GM12892 (cell line): ENCODE data around the gene DNAJC10. TPM values are rescaled to one million over a fixed set of nuclear protein-coding genes. Genes with fewer than 3 reads are reported as not detected.
"Not testable (repeated sequence)": the region's sequence is repeated elsewhere in the genome, so short reads cannot be mapped to it uniquely, and the experiment has no call there.

Experiments used
- DNase-seq: peaks from one replicate; pipeline ENCODE4 v3.0.0; 2011; ENCODE audit not compliant: insufficient read length
- FAIRE-seq: peaks from 2 replicates; lab custom pipeline; 2011; peaks lifted over from hg19 to GRCh38; lab: Jason Lieb, UNC
- POLR2A ChIP-seq: IDR thresholded peaks from 2 replicates; pipeline ENCODE4 v1.6.1; 2011; ENCODE audit warnings: low read depth, low read length, control low read depth
- POLR2AphosphoS5 ChIP-seq: IDR thresholded peaks from 2 replicates; pipeline ENCODE4 v1.6.1; 2011; ENCODE audit warnings: low read depth, low read length, control low read depth
- TAF1 ChIP-seq: IDR thresholded peaks from 2 replicates; pipeline ENCODE4 v1.6.1; 2011; ENCODE audit warnings: low read depth, mild to moderate bottlenecking, control low read depth, low read length, borderline replicate concordance
- polyA plus RNA-seq: library from polyadenylated mRNA; unstranded; fragments of >200 nt; gene quantifications from one replicate; pipeline ENCODE4 v1.2.1, GENCODE V29; 2012; ENCODE audit warnings: missing spikeins, inconsistent platforms; ENCODE audit not compliant: missing spikeins

DNAJC10 gene, protein sequence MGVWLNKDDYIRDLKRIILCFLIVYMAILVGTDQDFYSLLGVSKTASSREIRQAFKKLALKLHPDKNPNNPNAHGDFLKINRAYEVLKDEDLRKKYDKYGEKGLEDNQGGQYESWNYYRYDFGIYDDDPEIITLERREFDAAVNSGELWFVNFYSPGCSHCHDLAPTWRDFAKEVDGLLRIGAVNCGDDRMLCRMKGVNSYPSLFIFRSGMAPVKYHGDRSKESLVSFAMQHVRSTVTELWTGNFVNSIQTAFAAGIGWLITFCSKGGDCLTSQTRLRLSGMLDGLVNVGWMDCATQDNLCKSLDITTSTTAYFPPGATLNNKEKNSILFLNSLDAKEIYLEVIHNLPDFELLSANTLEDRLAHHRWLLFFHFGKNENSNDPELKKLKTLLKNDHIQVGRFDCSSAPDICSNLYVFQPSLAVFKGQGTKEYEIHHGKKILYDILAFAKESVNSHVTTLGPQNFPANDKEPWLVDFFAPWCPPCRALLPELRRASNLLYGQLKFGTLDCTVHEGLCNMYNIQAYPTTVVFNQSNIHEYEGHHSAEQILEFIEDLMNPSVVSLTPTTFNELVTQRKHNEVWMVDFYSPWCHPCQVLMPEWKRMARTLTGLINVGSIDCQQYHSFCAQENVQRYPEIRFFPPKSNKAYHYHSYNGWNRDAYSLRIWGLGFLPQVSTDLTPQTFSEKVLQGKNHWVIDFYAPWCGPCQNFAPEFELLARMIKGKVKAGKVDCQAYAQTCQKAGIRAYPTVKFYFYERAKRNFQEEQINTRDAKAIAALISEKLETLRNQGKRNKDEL
- 34.3 TPM for polyA plus RNA-seq

GRCh38 chr2:182715892-182716649, at the start of gene DNAJC10:
TSS of gene DNAJC10 (plus strand) at chr2:182716257. CDS start at chr2:182718087, 1,830 bp downstream.
- peak; percentile 64 for DNase-seq
- TF ChIP-seq TAF1, result 0 out of 2 replicates have a peak, but pooled peaks have one; percentile 27
- peak; percentile 73 for TF ChIP-seq POLR2AphosphoS5
- TF ChIP-seq POLR2A, result peak; percentile 91
- peak; percentile 96 for FAIRE-seq

DNA sequence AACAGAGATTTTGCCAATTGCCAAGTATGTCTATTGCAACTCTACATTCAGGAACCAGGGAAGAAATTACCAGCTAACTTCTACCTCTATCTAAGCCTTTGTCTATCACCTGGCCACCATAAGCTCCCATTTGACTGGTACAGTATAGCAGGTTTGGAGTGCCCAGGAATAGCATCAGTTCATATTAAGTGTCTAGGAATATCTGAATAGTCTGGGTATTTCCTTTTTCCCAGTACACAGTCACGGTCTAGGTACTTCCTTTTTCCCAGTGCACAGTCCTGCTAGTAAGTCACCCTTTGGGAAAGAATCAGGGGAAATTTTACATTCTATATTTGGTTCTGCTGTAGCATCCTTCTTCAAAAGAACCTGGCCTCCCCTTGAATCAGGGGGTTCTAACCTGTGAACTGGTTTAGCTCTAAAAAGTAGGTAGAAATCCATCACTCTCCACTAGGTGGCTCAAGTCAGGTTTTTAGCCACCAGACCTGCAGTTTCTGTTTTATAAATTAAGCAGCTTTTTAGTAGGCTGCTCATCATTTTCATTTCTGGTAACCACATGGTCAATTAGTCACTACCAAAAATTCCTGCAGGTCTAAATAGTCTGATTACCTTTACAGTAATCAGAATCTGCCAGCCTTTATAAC, 49.3 kb upstream of the DNAJC10 start:
- FAIRE-seq (peak; percentile 82), DNase-seq (peak; percentile 7)
- TF ChIP-seq POLR2A, result no peak
- TF ChIP-seq TAF1, result no peak
- TF ChIP-seq POLR2AphosphoS5, result no peak

- no peak for DNase-seq
- TF ChIP-seq POLR2A (no peak), TAF1 (no peak), POLR2AphosphoS5 (no peak)
- FAIRE-seq, result no peak
These were observed 48.8 kb upstream of the DNAJC10 start for GRCh38 chr2:182667315-182667695.

GRCh38 chr2:182668671-182669070, 47.4 kb upstream of the DNAJC10 start:
- FAIRE-seq, result no peak
- TF ChIP-seq TAF1 (no peak), POLR2A (no peak), POLR2AphosphoS5 (no peak)
- DNase-seq, result no peak

- DNase-seq (no peak), FAIRE-seq (no peak)
- no peak for TF ChIP-seq POLR2A
- no peak for TF ChIP-seq TAF1
- no peak for TF ChIP-seq POLR2AphosphoS5
These were observed 43.4 kb upstream of the DNAJC10 start for GRCh38 chr2:182672466-182673165.

DNA sequence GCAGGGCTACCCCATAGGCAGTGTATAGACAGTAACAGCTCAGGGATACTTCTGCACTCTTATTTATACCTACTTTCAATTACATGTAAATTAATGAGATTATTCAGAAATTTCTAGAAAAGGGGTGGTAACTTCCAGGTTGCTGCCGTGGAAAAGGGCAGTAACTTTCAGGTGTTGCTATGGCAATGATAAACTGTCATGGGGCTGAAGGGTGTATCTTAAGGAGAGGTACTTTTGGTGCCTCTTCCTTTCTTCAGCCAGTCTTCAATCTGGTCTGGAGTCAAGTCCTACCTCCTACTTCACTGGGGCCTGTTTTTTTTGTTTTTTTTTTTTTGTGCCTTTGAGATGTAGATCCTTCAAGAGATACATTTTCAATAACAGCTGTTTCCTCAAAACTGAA, 35.2 kb upstream of the DNAJC10 start:
- TF ChIP-seq POLR2AphosphoS5 (no peak), POLR2A (no peak), TAF1 (no peak)
- no peak for DNase-seq
- no peak for FAIRE-seq

DNA sequence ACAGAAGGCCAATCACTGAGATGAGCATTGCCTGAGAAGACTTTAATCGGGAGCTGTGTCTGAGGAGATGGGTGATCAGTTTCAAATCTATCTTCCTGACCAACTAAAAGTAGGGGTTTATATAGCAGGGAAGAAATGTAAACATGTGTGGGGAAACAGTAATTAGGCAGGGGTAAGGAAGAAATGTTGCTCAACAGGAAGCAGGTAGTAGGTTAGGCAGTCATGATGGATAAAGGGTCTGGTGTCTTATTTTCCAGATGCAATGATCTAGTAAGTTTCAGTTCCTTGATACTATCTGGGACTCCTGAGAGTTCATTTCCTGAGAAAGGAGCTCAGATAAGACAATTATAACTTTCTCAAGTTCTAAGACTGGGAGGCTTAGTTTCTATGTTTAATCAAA, 33.8 kb upstream of the DNAJC10 start:
- DNase-seq (no peak), FAIRE-seq (no peak)
- TF ChIP-seq TAF1 (no peak), POLR2AphosphoS5 (no peak), POLR2A (no peak)

GRCh38 chr2:182685559-182685958, 30.5 kb upstream of the DNAJC10 start:
- DNase-seq (no peak), FAIRE-seq (no peak)
- no peak for TF ChIP-seq POLR2A
- no peak for TF ChIP-seq TAF1
- no peak for TF ChIP-seq POLR2AphosphoS5

DNA sequence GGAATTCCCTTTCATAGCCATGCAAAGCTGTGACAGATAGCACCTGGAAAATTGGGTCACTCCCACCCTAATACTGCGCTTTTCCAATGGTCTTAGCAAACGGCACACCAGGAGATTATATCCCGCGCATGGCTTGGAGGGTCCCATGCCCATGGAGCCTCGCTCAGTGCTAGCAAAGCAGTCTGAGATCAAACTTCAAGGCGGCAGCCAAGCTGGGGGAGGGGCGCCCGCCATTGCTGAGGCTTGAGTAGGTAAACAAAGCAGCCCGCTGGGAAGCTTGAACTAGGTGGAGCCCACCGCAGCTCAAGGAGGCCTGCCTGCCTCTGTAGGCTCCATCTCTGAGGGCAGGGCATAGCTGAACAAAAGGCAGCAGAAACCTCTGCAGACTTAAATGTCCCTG, 29.3 kb upstream of the DNAJC10 start:
- FAIRE-seq, DNase-seq: not testable (repeated sequence)

DNA sequence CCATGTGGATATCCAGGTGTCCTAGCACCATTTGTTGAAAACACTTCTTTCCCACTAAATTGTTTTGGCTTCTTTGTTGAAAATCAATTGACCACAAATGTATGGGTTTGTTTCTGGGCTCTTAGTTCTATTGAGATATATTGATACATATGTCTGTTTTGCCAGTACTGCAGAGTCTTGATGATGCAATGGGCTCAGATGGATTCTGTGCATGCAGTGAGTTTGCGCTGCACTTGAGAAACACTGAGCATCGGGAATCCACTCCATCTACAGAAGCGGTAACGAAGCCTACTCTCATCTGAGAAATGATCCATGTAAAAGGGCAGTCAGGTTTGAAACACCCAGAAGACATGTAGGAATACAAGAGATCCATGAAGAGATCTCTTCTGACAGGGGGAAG, 21.9 kb upstream of the DNAJC10 start:
- FAIRE-seq (no peak), DNase-seq (no peak)

GRCh38 chr2:182695776-182696175, 20.3 kb upstream of the DNAJC10 start:
- no peak for TF ChIP-seq POLR2AphosphoS5
- no peak for FAIRE-seq
- no peak for DNase-seq

More for the DNA sequence above, 21.9 kb upstream of the DNAJC10 start:
- TF ChIP-seq TAF1, result no peak
- no peak for TF ChIP-seq POLR2AphosphoS5
- no peak for TF ChIP-seq POLR2A
